SK-N-SH treated with all-trans-retinoic acid at 6 μM for 48 hours (cell line): ENCODE results near the gene GRIK4.

Experiments
- SNAI2 ChIP-seq: fragments of 250-450 bp; sonication (Bioruptor Pico); IDR thresholded peaks from 2 replicates; pipeline ENCODE4 v1.5.0; 2020; ENCODE audit warnings: mild to moderate bottlenecking, moderate library complexity
- ZC3H10 ChIP-seq: fragments of 250-450 bp; sonication (Bioruptor Pico); IDR thresholded peaks from 2 replicates; pipeline ENCODE4 v1.5.1; 2021; ENCODE audit warnings: mild to moderate bottlenecking, moderate library complexity
- ZNF565 ChIP-seq: fragments of 450-650 bp; formaldehyde crosslinking; conservative IDR thresholded peaks from 2 replicates; pipeline ENCODE4 v1.5.0; 2020; ENCODE audit warnings: low read depth, mild to moderate bottlenecking, moderate library complexity

DNA sequence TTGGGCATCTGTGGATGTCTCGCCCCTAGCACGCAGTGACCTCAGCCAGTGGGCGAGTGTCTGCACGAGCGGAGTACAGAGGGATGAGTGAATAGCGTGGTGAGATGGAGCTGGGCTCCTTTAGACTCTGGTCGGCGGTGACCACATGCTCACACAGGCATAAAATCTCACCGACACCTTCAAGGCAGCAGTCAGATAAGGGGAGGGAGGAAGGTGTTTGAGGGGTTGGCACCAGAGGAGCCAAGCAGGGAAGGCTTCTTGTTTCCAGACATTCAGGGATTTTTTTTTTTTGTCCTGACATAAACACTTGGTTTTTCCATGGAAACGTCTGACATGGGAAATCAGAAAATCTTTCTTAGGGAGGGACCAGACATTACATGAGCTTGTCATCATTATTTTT is 35.8 kb downstream of the GRIK4 start:
- TF ChIP-seq SNAI2 (CRISPR knock-in tag) = no peak
- no peak for TF ChIP-seq ZC3H10 (CRISPR knock-in tag)
- TF ChIP-seq ZNF565 (CRISPR knock-in tag) = no peak
